SK-N-SH (cell line): ENCODE data around the gene ATP6V1B1.

Experiments
- SIN3A ChIP-seq: IDR thresholded peaks from 2 replicates; pipeline ENCODE4 v1.6.1; 2012; ENCODE audit warnings: low read depth, mild to moderate bottlenecking, low read length, moderate library complexity, borderline replicate concordance
- YY1 ChIP-seq: IDR thresholded peaks from 2 replicates; pipeline ENCODE4 v1.4.0; 2012; ENCODE audit warnings: low read depth, mild to moderate bottlenecking
- TF ChIP-seq, protein P1 (sequence below): fragments of 200-600 bp; sonication (generic); IDR thresholded peaks from 2 replicates; pipeline ENCODE4 v1.6.1; 2017; ENCODE audit warnings: antibody characterized with exemption, mild to moderate bottlenecking, moderate library complexity

DNA sequence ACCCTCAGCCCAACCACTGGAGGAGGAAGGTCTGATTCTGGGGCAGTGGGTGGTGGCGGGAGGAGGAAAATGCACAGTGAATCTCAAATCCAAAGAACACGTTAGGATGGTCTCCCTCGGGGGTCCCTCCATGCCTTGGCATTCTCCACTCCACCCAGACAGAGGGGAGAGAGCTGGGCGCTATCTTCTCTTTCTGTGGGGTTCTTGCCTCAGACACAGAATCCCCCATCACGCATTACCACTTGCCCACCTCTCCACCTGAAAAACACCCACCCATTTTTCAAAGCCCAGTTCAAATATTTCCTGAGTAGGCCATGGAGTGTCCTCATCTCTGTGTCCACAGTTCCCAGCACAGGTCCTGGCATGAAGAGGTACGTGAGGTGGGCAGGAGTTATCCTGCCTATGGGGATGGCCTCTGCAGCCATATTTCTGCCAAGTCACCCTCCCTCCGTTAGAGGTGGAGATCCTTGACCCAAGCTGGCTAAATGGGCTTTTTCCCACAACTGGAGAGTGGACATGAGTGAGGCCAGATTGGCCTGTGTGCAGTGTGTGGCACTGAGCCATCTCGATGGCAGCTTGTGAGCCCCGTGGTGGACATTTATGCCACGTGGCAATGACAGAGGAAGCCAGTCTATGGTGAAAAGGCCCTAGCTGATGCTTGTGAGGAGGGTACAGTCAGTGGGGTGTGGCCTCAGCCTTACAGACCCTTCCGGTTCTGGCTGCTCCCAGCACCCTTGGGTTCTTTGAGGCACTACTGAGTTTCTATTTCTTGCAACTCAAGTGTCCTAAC lies 68.5 kb downstream of the ATP6V1B1 start:
- TF ChIP-seq, protein P1, sequence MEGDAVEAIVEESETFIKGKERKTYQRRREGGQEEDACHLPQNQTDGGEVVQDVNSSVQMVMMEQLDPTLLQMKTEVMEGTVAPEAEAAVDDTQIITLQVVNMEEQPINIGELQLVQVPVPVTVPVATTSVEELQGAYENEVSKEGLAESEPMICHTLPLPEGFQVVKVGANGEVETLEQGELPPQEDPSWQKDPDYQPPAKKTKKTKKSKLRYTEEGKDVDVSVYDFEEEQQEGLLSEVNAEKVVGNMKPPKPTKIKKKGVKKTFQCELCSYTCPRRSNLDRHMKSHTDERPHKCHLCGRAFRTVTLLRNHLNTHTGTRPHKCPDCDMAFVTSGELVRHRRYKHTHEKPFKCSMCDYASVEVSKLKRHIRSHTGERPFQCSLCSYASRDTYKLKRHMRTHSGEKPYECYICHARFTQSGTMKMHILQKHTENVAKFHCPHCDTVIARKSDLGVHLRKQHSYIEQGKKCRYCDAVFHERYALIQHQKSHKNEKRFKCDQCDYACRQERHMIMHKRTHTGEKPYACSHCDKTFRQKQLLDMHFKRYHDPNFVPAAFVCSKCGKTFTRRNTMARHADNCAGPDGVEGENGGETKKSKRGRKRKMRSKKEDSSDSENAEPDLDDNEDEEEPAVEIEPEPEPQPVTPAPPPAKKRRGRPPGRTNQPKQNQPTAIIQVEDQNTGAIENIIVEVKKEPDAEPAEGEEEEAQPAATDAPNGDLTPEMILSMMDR, result no peak
- TF ChIP-seq SIN3A, result no peak
- no peak for TF ChIP-seq YY1
